HG03039 (cell line): ENCODE results near the gene CNNM4.
"Not testable (repeated sequence)": the region's sequence is repeated elsewhere in the genome, so short reads cannot be mapped to it uniquely, and the experiment has no call there.

Experiments used
- ATAC-seq: cut with Tn5 transposase; IDR thresholded peaks from one replicate; pipeline ENCODE4 v1.9.1; 2021; ENCODE audit warnings: mild to moderate bottlenecking, moderate library complexity; ENCODE audit not compliant: unreplicated experiment

CNNM4 gene

GRCh38 chr2:96789245-96789617 is 28.5 kb downstream of the CNNM4 start:
- no peak for ATAC-seq

GRCh38 chr2:96792772-96793749 is 32.4 kb downstream of the CNNM4 start:
- no peak for ATAC-seq

GRCh38 chr2:96795076-96795475 is 34.4 kb downstream of the CNNM4 start:
- ATAC-seq = no peak

GRCh38 chr2:96796497-96796896 is 35.8 kb downstream of the CNNM4 start:
- ATAC-seq = not testable (repeated sequence)

GRCh38 chr2:96797066-96797625 is 36.4 kb downstream of the CNNM4 start:
- ATAC-seq = no peak

- ATAC-seq = no peak
Measured at GRCh38 chr2:96798733-96799622, 38.3 kb downstream of the CNNM4 start.

GRCh38 chr2:96799623-96799935 is 38.9 kb downstream of the CNNM4 start:
- no peak for ATAC-seq

- ATAC-seq = no peak
Measured at GRCh38 chr2:96800061-96801004, 39.6 kb downstream of the CNNM4 start.

GRCh38 chr2:96801005-96801785 is 40.5 kb downstream of the CNNM4 start:
- no peak for ATAC-seq

GRCh38 chr2:96801786-96802595 is 41.3 kb downstream of the CNNM4 start:
- ATAC-seq = no peak

GRCh38 chr2:96802721-96803120 is 42.0 kb downstream of the CNNM4 start:
- no peak for ATAC-seq

GRCh38 chr2:96804986-96805385 is 44.3 kb downstream of the CNNM4 start:
- no peak for ATAC-seq

GRCh38 chr2:96805946-96806345 is 45.2 kb downstream of the CNNM4 start:
- not testable (repeated sequence) for ATAC-seq

- no peak for ATAC-seq
Measured at GRCh38 chr2:96806468-96807126, 45.9 kb downstream of the CNNM4 start.

GRCh38 chr2:96807127-96807471 is 46.4 kb downstream of the CNNM4 start:
- ATAC-seq = no peak

- ATAC-seq = no peak
Measured at GRCh38 chr2:96808176-96808837, 47.6 kb downstream of the CNNM4 start.

- no peak for ATAC-seq
Measured at GRCh38 chr2:96809216-96809882, 48.6 kb downstream of the CNNM4 start.
